PC-9 (cell line): ENCODE data around the gene PROK2. TPM values are rescaled to one million over a fixed set of nuclear protein-coding genes. Genes with fewer than 3 reads are reported as not detected.

ENCODE experiments used
- BruUV-seq: library from RNA; stranded (reverse); fragments of 400-500 nt; replicated peaks from 2 replicates; lab custom pipeline; 2021; lab: Mats Ljungman, UMichigan
- CTCF ChIA-PET: fragments of 300-600 bp; sonication (Branson Sonifier 250); formaldehyde crosslinking; loops from one replicate; lab custom pipeline; 2022; ENCODE audit warnings: antibody characterized with exemption; lab: Charles Lee
- POLR2A ChIA-PET: fragments of 300-600 bp; sonication (Branson Sonifier 250); formaldehyde crosslinking; loops from one replicate; lab custom pipeline; 2022; ENCODE audit warnings: antibody characterized with exemption; ENCODE audit not compliant: unreplicated experiment; lab: Charles Lee
- DNase-seq, 2 experiments: peaks; one replicate each; pipeline versions ENCODE4 v3.0.0 to v3.0.0-alpha.2; 2015 to 2022; ENCODE audit warnings: mixed read lengths in 1 of 2
- H2AFZ ChIP-seq: fragments of 200-600 bp; sonication (generic); 2 replicates; pipeline ENCODE4 v1.8.1; 2017; ENCODE audit warnings: antibody characterized with exemption
- H3F3A ChIP-seq: fragments of 200-600 bp; sonication (generic); 2 replicates; pipeline ENCODE4 v1.8.1; 2017; ENCODE audit warnings: antibody characterized with exemption, mild to moderate bottlenecking, low read depth; ENCODE audit not compliant: insufficient read depth
- H3K27ac ChIP-seq: fragments of 200-600 bp; sonication (generic); 2 replicates; pipeline ENCODE4 v1.6.1; 2016; ENCODE audit warnings: mixed run types
- H3K27me3 ChIP-seq: fragments of 200-600 bp; sonication (generic); 2 replicates; pipeline ENCODE4 v1.6.1; 2016; ENCODE audit warnings: low read depth, mixed run types; ENCODE audit not compliant: insufficient read depth
- H3K36me3 ChIP-seq: fragments of 200-600 bp; sonication (generic); 2 replicates; pipeline ENCODE4 v1.6.1; 2016; ENCODE audit warnings: low read depth, mixed run types
- H3K4me1 ChIP-seq: fragments of 200-600 bp; sonication (generic); replicated peaks from 2 replicates; pipeline ENCODE4 v1.6.1; 2016; ENCODE audit warnings: mixed run types; ENCODE audit not compliant: insufficient read depth
- H3K4me2 ChIP-seq: fragments of 200-600 bp; sonication (generic); 2 replicates; pipeline ENCODE4 v1.6.1; 2017; ENCODE audit warnings: mixed run types
- H3K4me3 ChIP-seq: fragments of 200-600 bp; sonication (generic); 2 replicates; pipeline ENCODE4 v1.6.1; 2016; ENCODE audit warnings: mixed run types
- H3K79me2 ChIP-seq: fragments of 200-600 bp; sonication (generic); 2 replicates; pipeline ENCODE4 v1.6.1; 2017; ENCODE audit warnings: low read depth, mixed run types
- H3K9me2 ChIP-seq: fragments of 200-600 bp; sonication (generic); 2 replicates; pipeline ENCODE4 v1.8.1; 2017; ENCODE audit warnings: mild to moderate bottlenecking; ENCODE audit not compliant: insufficient read depth
- H3K9me3 ChIP-seq: fragments of 200-600 bp; sonication (generic); 2 replicates; pipeline ENCODE4 v1.8.1; 2016; ENCODE audit warnings: low read depth; ENCODE audit not compliant: insufficient read depth
- H4K20me1 ChIP-seq: fragments of 200-600 bp; sonication (generic); 2 replicates; pipeline ENCODE4 v1.8.1; 2017; ENCODE audit not compliant: insufficient read depth
- EZH2 ChIP-seq: fragments of 200-600 bp; sonication (generic); IDR thresholded peaks from 2 replicates; pipeline ENCODE4 v1.8.0; 2017; ENCODE audit warnings: antibody characterized with exemption, low read depth
- intact Hi-C: fragments of 100-400 bp; cut with micrococcal nuclease; formaldehyde crosslinking; loops from one replicate; pipeline ENCODE4 v1.10.0; 2022; ENCODE audit not compliant: unreplicated experiment
- total RNA-seq: library from RNA; stranded (reverse); gene quantifications from 2 replicates; pipeline ENCODE4 v1.2.3, GENCODE V29; 2021
- TF ChIP-seq, protein P1 (sequence below): fragments of 200-600 bp; sonication (generic); conservative IDR thresholded peaks from 2 replicates; pipeline ENCODE4 v1.6.1; 2017; ENCODE audit warnings: mixed run types, antibody characterized with exemption, mild to moderate bottlenecking, moderate library complexity

Gene PROK2
- total RNA-seq, 1 experiment from 2014 or later, result not detected

DNA sequence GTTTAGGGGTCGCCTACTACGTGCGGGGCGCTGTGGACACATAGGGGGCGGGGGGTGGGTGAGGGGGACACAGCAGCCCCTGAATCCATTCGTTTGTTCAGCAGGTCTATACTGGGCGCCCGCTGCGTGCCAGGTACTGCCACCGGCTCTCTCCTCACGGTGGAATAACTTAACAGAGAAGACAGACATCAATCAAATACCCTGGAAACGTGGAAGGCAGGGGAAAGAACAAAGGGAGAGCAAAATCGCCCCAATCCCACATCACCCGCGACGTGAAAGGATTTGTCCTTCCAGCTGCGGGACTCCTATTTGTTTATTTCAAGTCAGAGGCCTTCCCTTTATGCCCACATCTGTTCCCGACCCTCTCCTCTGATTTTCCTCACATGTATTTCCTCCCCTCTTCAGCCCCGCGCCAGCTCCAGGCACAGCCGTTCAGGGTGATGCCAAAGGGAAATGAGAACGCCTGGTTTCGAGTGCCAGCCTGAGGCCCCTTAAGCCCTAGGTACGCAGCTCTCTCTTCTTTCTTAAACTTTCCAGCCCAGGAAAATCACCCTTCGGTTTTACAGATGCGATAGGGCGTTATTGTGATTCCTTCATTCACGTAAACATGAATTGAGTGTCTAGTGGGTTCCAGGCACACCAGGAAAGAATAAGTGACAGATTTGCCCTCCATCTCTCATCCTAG lies 726 bp upstream of the PROK2 start:
- Histone ChIP-seq H3F3A (no peaks in the 10 kb centered on the region), H2AFZ (no peak overlapping the region), H3K9me3 (no peaks in the 10 kb centered on the region), H3K27ac (no peak overlapping the region), H3K4me3 (no peak overlapping the region), H3K4me1 (no peaks in the 10 kb centered on the region), H3K36me3 (no peaks in the 10 kb centered on the region), H3K27me3 (no peaks in the 10 kb centered on the region), H3K4me2 (no peak overlapping the region), H3K79me2 (no peaks in the 10 kb centered on the region), H3K9me2 (no peaks in the 10 kb centered on the region), H4K20me1 (no peaks in the 10 kb centered on the region)
- no TSS peak for BruUV-seq
- intact Hi-C loops, result no loop called here
- POLR2A ChIA-PET, result no interaction called here
- TF ChIP-seq EZH2, result no peak
- TF ChIP-seq, protein P1, sequence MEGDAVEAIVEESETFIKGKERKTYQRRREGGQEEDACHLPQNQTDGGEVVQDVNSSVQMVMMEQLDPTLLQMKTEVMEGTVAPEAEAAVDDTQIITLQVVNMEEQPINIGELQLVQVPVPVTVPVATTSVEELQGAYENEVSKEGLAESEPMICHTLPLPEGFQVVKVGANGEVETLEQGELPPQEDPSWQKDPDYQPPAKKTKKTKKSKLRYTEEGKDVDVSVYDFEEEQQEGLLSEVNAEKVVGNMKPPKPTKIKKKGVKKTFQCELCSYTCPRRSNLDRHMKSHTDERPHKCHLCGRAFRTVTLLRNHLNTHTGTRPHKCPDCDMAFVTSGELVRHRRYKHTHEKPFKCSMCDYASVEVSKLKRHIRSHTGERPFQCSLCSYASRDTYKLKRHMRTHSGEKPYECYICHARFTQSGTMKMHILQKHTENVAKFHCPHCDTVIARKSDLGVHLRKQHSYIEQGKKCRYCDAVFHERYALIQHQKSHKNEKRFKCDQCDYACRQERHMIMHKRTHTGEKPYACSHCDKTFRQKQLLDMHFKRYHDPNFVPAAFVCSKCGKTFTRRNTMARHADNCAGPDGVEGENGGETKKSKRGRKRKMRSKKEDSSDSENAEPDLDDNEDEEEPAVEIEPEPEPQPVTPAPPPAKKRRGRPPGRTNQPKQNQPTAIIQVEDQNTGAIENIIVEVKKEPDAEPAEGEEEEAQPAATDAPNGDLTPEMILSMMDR, result no peak
- CTCF ChIA-PET, result no interaction called here
- DNase-seq, result no peak

DNA sequence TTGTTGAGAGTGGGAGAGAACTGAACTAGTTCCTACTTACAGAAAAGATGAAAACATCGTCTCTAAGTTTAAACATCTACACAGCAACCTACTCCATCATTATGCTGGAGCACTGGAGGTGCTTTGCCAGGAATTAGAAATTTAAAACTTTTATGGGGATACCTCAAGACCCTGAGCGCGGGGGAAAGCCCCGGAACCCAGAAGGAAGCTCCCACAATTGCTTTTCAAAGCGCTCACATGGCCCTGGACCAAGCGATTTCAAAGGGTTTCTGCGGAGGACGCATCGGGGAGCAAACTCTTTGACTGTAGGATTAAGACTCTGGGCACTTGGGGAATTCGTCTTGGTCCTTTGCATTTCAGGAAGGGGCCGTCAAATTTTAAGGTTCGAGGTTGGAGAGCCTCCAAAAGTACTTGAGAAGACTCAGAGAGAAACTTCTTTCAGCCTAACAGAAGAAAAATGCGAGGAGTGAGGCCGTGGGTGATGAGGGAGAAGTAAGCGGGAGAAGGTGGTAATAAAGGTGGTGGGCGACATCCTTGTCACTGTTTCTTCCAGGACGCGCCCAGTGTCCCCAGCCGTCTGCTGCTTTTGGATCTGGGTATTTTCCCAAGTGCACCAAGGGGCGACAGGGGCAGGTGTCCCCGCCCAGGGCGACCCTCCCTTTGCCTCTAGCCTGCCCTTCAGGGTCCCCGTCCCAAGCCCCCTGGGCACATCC lies 591 bp downstream of the PROK2 start:
- Histone ChIP-seq H3K79me2 (no peaks in the 10 kb centered on the region), H3K27ac (no peak overlapping the region), H3F3A (no peaks in the 10 kb centered on the region), H3K4me1 (no peaks in the 10 kb centered on the region), H3K9me3 (no peaks in the 10 kb centered on the region), H3K36me3 (no peaks in the 10 kb centered on the region), H3K4me3 (no peak overlapping the region), H3K4me2 (no peak overlapping the region), H3K9me2 (no peaks in the 10 kb centered on the region), H3K27me3 (no peaks in the 10 kb centered on the region), H2AFZ (no peak overlapping the region), H4K20me1 (no peaks in the 10 kb centered on the region)
- intact Hi-C loops, result no loop called here
- ChIA-PET CTCF (no interaction called here), POLR2A (no interaction called here)
- DNase-seq, result no peak
- TF ChIP-seq, protein P1, result no peak
- no peak for TF ChIP-seq EZH2
- no TSS peak for BruUV-seq

DNA sequence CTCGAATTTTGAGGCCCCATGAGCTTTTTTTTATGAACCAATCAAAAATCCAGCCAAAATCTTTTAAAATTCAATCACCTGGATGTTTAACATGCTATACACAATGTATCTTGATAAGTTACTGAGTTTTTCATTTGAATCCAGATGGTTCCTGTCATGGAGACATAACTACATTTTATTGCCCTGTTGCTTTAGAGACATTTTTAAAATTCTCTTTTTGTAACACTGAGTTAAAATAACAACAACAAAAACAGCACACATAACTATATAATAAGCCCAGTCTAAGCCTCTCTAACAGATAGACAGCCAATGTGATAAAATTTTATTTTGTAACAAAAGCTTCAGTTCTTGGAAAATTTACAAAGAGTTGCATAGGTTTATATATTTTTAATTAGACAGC lies 1.8 kb downstream of the PROK2 start:
- no peaks in the 10 kb centered on the region for H3F3A ChIP-seq
- TF ChIP-seq, protein P1, result no peak
- TF ChIP-seq EZH2, result no peak
- no TSS peak for BruUV-seq
- no peak overlapping the region for H3K4me3 ChIP-seq
- H3K27me3 ChIP-seq, result peaks cover 5% of the 10 kb centered on the region; the same call in 1 of the 2 replicates
- H3K4me1 ChIP-seq, result no peaks in the 10 kb centered on the region
- H3K27ac ChIP-seq, result no peak overlapping the region
- H2AFZ ChIP-seq, result no peak overlapping the region
- H4K20me1 ChIP-seq, result no peaks in the 10 kb centered on the region
- H3K9me2 ChIP-seq, result no peaks in the 10 kb centered on the region
- ChIA-PET POLR2A (no interaction called here), CTCF (no interaction called here)
- DNase-seq, result no peak
- H3K9me3 ChIP-seq, result no peaks in the 10 kb centered on the region
- no peaks in the 10 kb centered on the region for H3K36me3 ChIP-seq
- intact Hi-C loops, result no loop called here
- no peaks in the 10 kb centered on the region for H3K79me2 ChIP-seq
- no peak overlapping the region for H3K4me2 ChIP-seq
